CD4-positive, alpha-beta T cell treated with Interleukin-17A for 1 hour (primary cell): ENCODE data around the gene CLGN.

Experiments
- DNase-seq: peaks from one replicate; pipeline ENCODE4 v3.0.0-alpha.2; 2020

CLGN gene

DNA sequence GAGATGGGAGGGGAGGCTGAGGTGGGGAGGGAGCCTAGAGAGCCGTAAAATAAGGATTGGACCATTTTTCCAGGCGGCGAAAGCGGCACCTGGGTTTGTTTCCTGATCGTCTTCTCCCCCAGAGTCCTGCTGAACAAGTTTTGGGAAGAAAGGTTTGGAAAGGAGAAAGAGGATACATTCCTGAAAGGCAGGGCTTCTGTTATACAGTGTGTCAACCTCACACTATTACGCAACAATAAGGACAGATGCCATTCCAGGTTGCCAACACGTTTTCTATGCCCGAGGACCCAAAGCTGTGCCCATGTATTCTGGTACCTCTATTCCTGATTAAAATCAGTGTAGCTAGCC lies 53.3 kb downstream of the CLGN start:
- DNase-seq: no peak

DNA sequence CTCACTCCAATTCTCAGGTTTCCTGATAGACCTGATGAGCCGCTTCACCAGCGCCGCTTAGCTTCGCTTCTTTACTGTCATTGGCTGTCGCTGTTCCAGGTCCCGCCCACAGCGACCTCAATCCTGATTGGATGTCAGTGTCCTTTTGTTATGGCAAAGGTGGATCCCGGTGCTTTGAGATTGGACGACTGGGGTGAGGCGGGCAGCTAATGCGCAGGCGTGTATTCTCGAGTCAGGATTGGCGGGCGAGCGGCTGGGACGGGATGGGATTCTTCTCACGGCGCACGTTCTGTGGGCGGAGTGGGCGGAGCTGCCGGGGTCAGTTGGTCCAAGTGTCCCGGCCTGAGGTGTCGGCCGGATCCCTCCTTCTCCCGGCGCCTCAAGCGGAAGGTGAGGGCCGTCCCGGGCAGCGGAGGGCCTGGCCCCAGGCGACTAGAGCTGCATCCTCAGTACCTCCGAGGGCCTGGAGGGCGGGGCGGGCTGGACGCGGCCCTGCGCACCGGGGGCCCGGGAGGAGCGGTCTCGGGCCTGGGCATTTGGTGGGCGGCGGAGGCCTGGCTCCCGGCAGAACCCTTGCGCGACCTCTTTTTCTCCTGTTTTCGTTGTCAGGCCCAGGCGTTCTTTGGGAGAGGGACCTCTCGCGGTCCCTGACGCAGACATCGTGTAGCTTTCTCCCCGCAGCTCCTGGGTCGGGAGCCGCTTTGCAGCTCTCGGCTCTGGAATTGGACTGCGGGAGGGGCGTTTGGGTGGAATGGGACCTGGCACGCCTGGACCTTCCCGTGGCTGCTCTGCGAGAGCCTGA lies 53.9 kb downstream of the CLGN start, which contains the start of gene SCOC:
SCOC (plus strand) TSS at position 319 of the 802 bp plus-strand sequence. CDS start 5,525 bp downstream, outside the sequence.
- DNase-seq: peak; percentile 98

DNA sequence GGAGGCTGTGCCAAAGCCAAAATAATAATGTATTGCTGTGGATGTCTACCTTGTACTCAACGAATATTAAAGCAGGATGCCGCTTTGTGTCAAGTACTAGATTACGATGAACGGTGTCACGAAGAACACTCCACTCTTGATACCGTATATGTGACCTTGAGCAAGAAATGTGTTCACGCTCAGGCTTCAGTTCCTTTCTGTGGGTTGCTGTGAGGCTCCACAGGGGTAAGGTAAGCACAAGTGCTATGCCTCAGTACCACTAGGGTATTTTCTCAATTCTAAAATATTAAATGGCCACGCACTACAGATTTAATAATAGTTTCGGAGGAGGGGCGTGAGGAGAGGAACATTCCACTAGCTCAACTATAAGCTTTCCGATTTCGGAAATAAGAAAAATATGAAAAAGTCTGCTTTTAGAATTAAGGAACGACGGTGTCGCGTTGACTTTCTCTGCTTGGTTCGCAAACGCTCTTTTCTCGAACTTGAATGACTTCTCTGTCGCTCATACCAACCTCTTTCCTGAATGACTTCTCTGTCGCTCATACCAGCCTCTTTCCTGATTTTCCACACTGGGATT lies 54.6 kb downstream of the CLGN start:
- DNase-seq: peak; percentile 62

DNA sequence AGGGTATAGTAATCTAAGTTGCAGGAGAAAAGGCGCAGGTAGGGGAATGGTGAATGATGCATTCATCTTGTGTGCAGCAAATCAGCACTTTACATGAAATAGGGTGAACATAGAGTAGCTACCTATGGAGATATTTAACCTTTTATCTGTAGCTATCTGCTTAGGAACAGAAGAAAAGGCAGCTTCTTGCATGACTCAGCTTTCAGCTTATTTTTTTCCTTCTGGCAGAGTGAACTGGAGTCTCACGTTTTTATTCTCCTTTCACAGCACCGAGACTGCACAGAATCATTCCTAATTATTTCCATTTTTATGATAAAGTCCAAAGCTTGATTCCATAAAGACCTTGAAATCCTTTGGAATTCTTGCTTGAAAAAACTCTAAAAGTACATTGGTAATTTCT lies 58.8 kb downstream of the CLGN start:
- DNase-seq: no peak

DNA sequence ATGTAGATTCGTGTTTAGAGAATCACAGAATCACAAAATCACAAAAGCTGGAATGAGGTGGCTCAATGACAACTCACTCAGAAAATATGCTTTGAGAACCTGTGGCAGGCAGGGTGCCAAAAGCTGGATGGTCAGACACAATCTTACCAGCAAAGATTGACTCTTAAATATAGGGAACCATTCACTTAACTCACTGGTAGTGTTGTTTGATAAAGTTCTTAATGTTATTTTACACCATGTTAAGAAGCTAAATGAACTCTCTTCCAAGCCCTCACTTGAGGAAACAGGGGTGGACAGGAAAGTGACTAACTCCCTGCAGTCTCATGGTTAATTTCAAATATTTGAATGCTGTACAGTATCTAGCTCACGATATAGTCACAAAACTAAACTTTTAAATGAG lies 59.7 kb downstream of the CLGN start:
- DNase-seq: no peak

DNA sequence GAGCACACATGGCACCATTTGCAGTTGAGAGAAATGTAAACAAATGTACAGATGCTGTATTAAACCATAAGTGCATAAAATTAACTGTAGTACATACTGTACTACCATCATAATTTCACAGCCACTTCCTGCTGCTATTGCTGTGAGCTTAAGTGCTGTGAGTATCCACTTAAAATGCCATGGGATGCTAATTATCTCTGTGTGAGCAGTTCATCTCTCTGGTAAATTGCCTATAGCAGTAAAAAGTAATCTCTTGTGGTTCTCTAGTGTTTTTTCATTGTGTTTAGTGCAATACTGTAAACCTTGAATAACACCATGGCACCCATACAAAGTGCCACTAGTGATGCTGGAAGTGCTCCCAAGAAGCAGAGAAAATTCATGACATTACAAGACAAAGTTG lies 63.9 kb downstream of the CLGN start:
- DNase-seq: no peak

DNA sequence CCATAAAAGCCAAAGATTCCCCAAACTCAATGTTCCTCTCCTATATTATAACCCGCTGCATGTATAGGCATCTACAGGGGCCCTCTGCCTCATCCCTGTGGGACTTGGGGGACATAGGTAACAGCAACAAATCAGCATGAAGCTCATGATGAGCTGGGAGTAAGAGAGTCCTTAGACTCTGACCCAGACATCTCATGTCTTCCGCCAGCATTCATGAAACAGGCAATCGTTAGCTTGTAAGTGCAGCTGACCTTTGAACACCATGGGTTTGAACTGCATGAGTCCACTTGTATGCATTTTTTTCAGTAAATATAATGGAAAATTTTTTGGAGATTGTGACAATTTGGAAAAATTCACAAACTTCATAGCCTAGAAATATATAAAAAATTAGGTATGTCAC lies 64.4 kb downstream of the CLGN start:
- DNase-seq: no peak

DNA sequence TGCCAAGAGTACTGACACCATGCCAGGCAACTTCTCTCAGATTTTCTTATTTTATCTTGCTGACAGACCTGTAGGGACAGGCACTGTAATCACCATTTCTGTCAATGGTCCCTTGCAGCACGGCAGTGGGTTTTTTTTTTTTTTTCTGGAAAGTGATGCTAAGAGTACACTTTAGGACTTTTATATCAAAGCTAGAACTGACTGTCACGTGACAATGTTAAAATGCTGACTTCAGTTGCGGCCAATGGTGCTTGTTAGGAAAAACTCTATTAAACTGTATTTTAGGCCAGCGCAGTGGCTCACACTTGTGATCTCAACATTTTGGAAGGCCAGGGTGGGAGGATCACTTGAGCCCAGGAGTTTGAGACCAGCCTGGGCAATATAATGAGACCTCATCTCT lies 66.3 kb downstream of the CLGN start:
- DNase-seq: no peak

GRCh38 chr4:140359562-140360427 lies 67.7 kb downstream of the CLGN start:
- peak; percentile 79 for DNase-seq

DNA sequence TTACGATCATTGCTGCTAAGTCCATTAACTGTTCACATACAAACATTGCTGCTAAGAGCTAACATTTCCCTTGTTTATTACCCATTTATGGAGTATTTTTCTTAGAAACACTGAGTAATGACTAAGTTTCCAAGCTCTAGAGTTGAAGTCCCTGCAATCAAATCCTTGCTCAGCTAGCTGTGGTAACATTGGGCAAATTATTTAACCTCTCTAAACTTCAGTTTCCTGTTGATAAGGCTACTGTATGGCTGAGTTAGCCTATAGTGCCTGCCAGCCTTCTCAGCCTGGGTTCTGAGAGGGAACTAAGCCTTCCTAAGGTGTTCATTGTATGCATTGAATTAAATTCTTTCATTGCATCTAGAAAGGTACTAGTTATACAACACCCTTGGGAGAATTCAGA lies 69.2 kb downstream of the CLGN start:
- no peak for DNase-seq

DNA sequence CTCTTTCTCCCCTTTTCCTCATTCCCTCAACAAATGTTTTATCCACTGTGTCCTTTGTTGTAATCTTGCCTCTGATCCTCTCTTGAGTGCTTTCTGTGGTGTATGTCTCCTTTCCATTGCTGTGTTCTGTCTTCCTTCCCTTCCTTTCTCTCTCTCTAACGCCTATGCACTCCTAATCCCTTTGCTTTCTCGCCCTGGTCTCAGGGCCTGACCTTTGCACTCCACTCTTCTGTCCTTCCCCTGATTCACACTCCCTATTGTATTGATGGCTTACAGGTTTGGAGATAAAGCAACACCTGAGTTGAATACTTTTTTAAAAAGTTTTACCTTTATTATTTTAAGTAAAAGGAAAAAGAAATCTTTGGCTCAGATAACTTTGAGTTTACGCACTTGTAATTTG lies 69.6 kb downstream of the CLGN start:
- no peak for DNase-seq

DNA sequence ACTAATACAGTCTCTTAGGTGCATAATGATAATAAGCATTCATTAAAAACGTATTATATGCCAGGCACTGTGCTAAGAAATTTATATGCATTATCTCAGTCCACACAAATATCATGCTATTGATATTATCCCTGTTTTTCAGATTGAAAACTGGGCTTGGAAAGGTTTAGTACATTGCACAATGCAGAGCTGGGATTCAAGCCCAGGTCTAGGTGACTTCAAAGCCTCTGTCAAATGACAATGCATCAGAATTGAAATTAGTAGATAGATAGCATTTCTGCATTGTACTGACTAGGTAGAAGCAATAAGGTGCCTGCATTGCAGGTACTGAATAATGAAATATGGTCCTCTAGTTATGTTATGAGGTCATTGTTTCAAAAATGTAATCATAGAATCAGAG lies 72.2 kb downstream of the CLGN start:
- DNase-seq: no peak

GRCh38 chr4:140353786-140354185 lies 73.7 kb downstream of the CLGN start:
- peak; percentile 7 for DNase-seq

DNA sequence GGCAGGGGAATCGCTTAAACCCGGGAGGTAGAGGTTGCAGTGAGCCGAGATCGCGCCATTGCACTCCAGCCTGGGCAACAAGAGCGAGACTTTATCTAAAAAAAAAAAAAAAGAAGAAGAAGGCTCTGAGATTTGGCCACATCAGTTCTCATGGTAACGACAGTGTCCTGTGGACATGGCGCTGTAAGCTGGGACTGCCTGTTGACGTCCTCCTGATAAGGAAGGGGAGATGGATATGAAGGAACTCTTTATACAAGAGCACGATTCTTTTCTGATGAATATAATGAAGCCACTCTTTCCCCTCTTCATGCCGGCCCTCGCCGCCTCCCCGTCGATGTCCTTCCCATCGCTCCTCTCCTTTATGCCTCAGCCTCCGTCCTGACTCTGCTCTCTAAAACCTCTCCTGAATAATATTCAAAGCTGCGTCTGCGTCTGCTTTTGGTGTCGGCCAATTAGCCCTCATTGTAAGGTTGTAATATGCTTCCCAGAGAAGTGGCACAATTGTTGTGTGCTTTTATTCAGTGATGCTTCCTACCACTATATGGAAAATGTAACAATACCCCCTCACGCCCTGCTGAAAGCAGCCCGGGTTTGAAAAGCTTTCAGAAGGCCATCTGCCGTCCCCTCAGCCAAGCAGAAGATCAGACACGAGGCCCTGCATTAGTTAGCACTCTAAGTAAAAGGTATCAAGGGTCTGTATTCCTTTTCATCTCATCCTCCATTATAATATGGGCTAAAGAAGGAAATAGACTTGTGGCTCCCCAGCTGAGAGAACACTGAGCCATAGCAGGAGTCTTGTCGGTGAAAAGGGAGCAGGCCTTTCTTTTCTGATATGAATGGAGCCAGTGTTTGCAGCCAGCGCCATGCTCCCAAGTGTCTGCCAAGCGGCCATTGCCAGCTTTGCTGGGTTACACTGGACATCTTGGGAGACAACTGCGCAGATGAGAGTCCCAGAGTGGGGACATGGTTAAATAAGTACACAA lies 76.1 kb downstream of the CLGN start:
- DNase-seq: no peak

- DNase-seq: no peak
Observed at GRCh38 chr4:140349816-140350215, 77.6 kb downstream of the CLGN start.

DNA sequence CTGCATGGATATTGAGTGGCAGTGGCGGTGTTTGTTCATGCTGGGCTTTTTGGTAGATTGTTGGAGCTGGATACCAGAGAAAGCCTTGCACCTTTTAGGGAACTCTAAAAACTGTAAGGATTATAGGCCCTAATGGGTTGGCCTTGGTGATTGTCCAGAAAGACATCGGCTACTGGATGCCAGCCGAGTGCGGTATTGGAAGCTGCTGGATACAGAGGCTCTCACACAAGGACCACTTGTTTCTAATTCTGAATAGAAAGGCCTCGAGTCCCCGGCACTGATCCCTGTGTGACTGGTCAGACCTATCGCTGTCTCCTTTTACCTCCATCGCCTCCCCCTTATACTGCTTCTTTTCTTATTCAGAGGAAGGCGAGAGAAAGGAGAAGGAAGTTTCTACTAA lies 81.3 kb downstream of the CLGN start:
- no peak for DNase-seq

- no peak for DNase-seq
Observed at GRCh38 chr4:140344621-140345020, 82.8 kb downstream of the CLGN start.

DNA sequence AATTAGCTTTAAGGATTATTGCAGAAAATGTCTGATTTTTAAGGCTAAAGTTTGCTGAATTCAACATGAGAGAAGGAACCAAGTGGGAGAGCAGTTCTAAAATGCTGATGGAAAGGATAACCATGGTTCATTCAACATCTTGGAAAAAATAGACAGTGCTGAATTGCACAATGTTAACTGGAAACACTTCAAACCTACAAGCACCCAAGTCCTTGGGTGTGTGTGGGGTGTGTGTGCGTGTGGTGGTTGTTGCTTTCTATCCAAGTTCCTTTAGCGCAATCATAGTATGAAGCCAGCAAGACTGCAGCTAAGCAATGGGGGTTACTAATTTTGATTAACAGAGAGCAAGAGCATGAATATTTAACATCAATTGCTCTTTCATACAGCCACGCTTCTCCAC lies 83.3 kb downstream of the CLGN start:
- no peak for DNase-seq

DNA sequence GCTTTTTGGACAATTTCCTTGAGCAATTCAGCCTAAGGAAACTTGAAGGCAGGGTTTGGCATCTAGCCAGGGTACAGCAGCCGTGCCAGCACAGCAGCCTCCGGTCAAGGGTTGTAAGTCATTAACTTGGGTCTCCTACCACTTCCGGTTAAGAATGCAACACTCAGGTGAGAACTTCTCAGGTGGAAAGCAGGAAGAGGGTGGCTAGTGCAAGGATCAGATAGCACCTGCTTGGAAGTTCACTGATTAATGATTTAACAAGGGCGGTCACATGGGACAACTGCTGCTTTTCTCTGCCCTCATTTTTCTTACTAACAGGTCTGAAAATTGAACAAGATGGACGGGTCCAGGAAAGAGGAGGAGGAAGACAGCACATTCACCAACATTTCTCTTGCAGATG lies 84.1 kb downstream of the CLGN start:
- no peak for DNase-seq

GRCh38 chr4:140342620-140343019 lies 84.8 kb downstream of the CLGN start:
- no peak for DNase-seq
